GM21737 (cell line): ENCODE measurements around the gene ZMYND10.

Experiments used
- ATAC-seq: cut with Tn5 transposase; IDR thresholded peaks from one replicate; pipeline ENCODE4 v1.9.1; 2021; ENCODE audit warnings: mild to moderate bottlenecking, moderate library complexity; ENCODE audit not compliant: unreplicated experiment

Gene ZMYND10

DNA sequence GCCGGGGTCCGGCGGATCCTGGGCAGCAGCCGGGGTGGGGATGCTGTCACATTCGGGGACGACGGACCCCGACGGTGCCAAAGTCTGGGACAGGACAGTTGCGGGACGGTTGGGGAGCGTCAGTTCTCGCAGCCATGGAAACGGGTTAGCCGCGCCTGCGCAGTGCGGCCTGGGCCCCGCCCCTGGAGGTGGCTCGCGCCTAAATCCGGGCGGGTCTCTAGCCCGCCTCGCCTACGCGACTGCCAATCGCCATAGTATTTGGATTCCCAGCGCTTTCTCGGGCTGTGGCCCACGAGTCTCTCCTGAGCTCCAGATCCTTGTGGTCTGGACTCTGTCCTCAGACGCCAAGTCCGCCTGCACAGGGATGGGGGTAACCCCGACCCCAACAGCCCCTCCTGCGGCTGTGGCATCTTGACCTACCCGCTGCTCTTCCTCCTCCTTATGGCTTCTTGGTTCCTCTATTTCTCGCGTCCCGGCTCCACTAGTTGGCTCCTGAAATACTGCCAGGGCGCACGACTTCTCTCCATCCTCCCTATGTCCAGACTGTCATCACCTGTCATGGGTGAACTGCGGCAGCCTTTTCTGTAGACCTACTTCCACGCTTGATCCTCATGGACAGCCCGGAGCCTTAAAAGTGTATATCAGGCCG, at the start of gene ZMYND10:
Gene ZMYND10 (minus strand): TSS at position 147 of the 649 bp plus-strand sequence. CDS start 153 bp downstream, outside the sequence.
- no peak for ATAC-seq

DNA sequence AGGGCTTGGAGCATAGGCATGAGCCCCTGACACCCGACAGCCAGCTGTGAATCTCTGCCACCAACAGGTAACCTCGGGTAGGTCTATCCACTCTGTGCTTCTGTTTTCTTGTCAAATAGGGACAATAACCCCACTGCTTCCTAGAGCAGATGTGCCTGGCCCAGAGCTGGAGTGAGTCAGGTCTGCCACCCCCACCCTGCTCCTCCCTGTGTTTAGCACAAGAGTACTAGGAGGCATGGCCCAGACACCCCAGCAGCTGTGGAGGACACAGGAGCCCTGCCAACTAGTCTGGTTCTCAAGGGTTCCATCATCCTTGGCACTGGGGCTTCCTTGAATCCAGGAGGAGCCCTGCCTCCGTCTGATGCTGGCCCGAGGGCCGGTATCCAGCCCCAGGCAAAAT, 47.5 kb upstream of the ZMYND10 start:
- no peak for ATAC-seq

DNA sequence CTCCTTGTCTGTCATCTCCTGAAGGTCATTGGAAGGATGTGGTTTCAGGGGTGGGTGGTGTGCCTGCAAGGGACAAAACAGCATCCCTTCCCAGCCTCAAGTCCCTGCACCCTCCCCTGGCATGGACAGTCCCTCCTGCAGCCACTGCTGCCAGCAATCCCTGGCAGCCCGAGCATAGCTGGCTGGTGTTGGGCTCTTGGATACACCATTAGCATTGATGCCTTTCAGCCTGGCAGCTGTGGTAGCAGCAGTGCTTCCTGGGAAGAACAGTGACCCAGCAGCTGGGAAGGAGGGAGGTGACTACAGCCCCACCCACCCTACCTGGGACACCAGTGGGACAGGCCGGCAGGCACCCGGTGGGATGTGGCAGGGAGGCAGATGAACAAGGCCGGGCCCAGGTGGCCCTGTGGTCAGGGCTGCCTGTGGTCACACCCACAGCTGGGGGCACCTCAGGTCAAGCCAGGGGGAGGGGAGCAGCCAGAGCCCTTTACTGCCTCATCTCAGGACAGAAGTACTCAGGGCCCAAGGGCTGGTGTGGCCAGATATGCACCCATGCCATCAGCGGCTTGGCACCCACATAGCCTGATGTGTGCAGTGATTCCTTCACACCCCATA, 46.7 kb upstream of the ZMYND10 start:
- no peak for ATAC-seq

DNA sequence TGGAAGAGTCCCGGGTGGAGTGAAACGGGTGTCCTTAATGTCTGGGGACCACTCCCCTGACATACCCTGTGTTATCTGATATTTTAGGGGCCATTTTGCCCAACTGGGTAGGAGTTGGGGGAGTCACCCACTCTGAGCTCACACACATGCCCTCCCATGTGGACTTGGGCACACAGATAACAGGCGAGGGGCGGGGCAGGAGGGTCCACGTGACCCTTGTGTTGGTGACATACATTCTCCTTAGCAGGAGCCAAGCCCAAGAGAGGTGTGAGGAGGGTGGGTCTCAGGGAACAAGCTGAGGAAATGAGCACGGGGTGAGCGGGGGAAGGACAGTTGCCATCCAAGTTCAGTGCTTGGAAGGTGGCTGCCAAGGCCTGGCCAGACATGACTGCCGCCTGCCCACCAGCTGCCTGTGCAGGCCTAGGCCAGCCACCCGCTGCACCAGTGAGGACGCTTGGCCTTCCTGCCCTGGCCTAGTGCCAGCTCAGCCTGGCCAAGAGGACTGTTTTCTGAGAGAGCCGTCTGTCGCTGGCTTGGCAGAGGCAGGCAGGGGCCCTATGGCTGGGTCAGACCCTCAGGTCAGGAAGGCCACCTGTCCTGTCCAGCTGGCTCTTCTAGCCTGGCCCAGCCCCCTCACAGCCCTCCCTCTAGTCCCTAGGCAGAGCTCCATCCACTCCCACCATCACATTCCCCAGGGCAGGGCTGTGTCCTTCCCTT, 45.1 kb upstream of the ZMYND10 start:
- ATAC-seq = no peak

DNA sequence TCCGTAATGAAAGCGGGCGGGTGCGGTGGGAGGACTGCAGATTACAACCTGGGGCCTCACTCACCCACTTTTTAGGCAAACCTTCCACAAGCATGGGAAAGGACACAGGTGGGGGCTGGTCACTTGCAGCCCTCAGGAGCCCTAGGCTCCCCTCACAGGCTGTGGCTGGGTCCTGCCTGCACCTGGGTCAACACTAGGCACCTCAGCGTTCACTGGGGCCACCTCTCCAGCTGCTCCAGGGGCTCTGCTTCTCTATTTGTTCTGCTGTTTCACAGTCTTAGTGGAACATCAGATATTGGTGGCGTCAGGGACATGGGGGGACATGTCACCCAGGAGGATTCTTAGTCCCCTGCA, 43.9 kb upstream of the ZMYND10 start:
- ATAC-seq = no peak

DNA sequence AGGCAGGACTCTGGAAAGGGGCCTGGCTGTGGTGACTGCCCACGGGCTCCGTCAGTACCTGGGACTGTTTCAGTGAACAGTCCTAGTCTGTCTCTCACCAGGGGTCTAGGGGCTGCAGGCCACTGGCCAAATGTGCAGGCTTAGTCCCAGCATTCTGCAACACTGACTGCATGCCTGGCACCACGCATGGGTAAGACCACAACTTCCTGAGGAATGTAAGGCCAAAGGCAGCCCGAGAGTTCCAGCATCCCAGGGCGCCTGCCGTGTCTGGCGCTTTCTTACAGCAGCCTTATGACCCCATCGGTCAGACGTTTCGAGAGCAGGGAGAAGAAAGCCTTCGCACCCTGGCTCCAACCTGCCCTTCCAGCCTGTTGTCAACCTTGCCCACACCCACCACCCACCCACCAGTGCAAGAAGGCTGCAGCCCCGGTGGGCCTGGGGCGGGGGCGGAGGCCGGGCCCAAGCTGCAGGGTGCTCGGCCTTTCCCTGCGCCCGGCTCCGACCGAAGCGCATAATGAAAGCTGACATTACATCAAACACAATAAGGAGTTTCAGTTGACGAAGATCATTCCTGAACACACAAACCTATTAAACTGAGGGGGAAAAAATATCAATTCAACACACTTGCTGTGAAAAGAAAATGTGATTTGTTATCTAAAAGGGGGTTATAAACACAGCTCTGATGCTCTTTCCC, 43.3 kb upstream of the ZMYND10 start:
- no peak for ATAC-seq

DNA sequence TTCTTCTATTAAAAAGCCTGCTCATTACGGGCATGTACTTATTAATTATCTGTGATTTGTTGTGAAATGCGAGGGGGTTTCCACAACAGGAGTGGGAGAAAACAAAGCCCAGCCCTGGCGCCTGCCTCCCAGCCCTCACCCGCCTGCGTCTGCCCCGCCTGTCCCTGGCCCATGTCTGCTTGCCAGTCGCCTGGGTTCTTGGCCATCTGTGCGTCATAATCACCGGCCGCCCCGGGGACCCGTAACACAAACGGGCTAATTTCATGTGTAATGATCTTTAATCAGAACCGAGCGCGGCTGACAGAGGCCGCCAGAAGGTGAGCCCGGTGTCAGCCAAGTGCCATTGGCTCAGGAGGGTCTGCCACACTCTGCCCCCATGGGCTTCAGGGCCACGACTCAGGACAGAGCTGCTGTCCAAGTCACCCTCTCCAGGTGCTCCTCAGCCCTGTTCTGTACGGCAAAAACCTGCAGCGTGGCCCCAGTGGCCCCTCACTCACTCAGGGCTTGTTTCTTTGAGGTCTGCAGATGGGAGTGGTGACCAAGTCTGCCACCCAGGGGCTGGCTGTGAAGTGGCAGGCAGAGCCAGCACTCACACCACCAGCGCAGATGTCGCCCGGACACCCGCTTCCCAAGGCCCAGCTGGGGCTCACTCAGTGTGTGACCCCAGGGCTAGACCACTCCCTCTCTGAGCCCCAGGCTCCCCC, 42.6 kb upstream of the ZMYND10 start:
- no peak for ATAC-seq

DNA sequence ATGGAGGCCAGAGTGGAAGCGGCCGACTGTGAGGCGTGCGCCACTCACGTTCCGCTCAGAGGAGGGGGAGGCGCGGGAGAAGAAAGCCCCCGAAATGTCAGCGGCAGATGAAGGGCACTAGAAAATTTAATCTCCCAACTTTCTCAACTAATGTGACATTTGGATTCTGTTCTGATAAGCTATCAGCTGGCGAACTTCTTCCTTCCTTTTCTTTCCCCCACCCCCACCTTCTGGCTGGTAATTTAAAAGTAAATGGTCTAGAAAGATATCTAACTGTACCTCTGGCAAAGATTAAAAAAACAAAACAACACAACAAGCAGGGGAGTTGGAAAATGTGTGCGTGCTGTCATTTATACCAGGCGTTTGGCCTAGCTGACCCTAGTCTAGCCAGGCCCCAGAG, 40.2 kb upstream of the ZMYND10 start:
- no peak for ATAC-seq

DNA sequence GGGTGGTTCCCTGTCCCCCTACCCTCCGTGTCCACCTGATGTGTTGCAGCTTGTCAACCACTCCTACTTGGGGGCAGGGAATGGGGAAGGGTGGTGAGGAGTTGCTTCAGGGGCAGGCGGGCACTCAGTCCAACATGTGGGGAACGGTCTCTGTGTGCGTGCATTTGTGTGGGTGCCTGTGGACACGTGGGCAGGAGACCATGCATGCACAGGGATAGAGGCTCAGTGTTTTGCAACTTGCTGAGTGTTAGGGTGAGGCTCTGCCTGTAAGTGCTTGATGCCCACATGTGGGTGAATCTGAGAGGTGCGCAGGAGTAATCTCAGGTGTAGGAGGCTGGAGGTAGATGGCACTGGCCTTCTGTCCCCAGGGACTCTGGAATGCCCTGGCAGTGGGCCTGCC, 38.2 kb upstream of the ZMYND10 start:
- no peak for ATAC-seq

DNA sequence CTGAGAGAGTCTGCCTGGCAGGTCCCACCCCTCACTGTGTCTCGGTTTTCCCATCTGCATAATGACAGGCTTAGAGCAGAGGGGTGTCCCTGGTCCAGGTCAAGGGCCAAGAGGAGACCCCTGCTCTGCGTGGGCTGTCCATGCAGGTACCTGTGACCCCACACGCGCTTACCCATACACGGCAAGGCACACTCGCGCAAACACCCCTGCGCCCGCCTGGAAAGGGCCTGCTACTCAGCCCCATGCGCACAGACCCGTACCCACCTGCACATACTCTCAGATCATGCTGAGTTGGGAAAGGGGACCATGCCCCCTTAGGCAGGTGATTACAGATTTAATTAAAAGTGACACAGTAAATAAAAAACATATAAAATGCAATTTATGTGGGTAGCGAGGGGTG, 37.2 kb upstream of the ZMYND10 start:
- no peak for ATAC-seq

DNA sequence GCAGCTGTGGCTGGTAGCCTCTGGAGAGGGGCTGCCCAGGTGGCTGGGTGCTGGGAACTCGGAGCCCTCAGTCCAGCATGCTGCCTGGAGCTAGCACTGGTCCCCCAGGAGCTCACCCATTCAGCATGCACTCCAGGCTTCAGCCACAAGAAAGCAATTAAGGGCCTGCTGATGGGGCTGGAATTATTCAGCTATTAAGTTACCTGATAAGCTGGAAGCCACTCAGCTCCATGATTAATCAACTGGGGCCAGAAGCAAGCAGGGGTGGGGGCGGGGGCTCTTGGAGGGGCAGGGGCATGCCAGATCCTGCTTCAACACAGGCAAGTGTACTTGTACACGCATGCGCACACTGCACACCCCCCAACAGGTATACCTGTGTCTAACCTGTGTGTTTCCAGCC, 35.9 kb upstream of the ZMYND10 start:
- ATAC-seq = no peak

DNA sequence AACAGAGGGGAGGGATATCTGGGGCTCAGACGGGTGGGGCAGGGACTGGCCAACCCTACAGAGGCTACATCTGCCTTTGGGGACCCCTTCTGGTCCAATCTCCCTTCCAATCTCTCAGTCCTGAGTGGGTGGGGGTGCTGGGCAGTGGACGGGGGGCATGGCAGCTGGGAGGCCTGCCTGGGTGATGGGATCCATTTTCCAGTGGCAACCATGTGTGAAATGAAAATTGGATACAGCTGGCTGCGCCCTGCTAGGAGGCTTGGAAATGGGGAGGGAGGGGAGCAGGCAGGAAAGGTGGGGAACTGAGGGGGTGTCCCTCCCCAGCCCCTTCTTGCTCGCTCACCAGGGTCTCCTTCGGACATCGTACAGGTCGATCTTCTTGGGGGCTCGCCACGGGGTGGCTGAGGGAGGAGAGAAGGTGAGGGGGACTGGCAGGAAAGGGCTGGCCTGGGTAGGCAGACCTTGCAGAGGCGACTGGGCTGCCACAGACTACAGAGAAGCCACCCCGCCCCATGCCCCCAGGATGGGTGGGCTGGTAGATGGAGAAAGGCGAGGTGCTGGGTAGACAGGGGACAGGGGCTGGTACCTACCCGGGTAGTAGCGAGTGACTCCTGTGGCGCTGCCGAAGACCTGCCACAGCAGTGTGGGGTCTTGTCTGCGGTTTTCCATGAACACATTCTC, 35.0 kb upstream of the ZMYND10 start:
- no peak for ATAC-seq

DNA sequence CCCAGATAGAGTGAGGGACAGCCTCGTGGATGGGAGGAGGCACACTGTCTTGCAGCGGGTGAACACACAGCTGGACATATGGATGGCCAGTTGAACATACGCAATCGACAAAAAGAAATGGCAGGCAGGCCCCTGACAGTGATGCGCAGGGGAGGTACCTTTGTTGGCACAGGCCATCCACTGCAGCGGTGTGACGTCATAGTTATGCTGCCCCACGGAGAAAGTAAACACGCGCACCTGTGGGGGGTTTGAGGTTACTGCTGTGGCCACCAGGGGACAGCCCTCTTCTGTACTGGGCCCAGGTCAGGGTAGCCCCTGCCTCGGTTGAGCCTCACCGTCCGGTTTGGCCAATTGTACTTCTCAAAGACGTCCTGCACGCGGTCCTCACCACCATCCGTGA, 33.2 kb upstream of the ZMYND10 start:
- no peak for ATAC-seq

DNA sequence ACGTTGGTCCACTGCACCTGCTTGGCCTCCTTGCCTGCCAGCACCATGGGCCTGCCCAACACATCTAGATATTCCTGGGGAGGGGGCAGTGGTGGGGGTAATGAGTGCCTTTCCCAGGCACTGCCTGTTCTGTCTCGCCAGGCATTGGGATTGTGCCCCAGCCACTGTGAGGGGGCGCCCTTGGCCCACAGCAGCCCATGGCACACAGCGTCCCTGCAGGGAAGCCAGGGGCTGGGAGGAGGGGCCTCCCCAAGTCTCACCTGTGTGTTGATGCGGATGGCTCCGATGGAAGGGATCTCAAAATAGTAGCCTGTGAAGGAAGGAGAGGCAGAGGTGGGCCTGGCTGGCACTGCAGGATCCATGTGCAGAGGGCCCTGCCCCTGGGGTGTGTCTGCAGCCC, 32.5 kb upstream of the ZMYND10 start:
- no peak for ATAC-seq

DNA sequence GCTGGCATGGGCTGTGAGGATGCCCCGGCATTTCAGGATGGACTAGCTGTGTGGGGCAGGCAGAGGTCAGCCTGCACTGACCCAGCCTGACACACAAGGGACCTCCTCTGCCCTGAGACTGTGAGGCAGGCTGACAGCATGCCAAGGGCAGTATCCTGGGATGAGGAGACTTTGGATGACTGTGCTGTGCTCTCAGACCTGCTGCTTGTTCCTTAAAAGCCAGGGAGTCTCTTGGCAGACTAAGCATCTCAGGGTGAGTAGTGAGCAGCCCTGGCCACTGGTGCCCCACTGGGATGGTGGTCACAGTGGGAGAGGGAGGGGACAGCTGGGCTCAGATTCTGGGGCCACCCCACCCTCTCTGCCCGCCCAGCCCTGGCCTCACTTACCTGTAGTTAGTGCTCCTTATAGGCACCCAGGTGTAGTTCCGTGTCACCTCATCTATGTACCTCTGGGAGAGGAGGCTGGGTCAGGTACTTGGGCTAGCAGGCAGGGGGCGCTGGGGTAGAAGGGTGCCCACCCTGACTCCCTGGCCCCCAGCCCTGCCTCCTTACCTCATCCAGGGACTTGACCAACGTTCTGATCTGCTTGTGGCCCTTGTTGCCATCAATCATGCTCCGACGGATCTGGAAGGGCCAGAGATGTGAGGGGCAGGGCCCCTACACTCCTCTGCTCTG, 29.9 kb upstream of the ZMYND10 start:
- ATAC-seq = no peak

DNA sequence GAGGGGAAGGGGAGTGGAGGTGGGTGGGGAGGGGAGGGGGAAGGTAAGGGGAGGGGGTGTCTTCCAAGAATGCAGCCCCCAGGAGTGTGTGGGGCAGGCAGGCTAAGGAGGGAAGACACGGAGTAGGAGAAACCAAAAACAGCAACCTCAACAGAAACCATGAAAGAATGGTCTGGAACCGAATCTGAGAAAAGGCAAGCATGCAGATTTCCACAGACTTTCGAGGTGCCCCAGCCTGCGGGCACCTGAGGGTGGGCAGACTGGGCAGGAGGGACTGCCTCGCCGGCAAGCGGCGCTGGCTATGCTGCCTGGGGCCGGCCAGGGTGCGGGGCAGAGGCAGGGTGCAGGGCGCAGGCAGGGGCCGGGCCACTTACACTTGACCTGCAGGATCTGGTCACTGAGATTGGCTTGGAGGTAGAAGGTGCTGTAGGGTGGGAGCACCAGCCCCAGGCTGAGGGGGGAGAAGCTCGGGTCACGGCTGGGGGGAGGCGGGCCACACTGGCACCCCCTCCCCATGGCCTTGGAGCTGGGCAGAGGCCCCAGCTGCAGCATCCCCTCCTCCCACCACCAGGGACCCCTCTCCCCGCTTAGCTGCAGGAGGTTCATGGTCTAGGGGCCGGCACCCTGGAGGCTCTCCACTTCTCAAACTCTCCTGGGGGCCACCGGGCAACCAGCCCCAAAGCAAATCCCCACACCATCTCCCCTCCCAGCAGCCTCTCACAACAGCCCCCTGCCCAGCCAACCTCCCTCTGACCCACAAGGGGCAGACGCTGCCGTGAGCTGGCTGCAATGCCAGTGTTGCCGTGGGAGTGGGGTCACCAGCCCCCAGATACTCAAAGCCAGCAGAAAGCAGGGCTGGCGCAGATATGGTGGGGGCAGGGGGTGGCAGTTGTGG, 29.1 kb upstream of the ZMYND10 start:
- no peak for ATAC-seq

DNA sequence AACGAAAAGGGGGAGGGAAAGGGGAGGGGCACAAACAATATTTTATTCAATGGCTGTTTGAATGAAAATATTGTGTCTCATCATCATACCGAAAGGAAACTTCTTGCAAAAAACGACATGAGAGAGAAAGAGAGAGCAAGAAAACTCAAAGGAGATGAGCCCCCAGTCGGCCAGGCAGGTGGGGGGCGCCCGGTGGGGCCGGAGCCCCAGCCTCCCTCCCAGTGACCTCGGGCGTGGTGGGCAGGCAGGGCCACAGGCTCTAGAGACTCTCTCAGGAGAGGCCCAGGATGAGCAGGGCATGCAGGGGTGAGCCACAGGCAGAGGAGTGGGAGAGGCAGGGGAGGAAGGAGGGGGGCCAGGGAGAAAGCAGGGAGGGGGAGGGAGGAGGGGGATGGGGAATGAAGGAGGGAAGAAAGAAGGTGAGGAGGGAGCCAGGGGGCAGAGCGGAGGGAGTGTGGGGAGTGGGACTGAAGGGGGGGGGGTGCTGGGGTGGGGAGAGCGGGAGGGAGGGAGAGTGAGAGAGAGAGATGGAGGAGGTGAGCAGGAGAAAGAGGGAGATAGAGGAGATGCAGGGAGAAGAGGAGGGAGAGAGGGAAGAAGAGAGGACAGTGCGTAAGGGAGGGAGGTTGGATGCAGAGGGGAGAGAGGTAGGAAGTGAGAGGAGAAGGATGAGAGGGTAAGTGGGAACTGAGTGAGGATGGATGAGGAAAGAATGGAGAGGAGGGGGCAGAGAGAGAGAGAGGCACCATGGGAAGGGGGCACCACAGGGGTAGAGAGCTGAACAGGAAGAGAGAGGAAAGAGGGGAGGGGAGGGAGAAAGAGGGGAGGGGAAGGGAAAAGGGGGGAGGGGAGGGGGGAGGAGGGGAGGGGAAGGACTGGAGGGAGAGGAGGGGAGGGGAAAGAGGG, 27.9 kb upstream of the ZMYND10 start:
- ATAC-seq = no peak

DNA sequence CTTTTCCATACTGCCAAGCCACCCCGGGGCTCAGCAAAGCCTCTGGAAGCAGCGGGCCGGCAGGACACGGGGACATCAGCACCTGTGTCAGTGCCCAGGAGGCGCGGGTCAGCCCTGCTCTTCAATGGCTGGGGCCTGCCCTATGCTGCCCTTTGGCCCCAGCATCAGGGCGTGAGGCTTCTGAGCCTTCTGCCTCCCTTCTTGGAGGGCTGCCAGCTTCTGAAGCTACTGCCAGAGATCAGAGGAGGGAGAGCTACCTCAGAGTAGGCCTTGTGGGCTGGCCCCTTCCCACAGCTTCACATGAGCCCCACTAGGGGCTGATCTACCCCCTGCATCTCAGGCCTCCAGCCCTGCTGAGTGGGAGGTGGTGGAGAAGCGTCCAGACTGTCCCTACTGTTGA, 26.8 kb upstream of the ZMYND10 start:
- ATAC-seq = no peak
